CD4-positive, alpha-beta T cell treated with Interleukin-17A for 1 hour (primary cell): ENCODE results near the gene CYP27B1.

Source experiments
- DNase-seq: peaks from one replicate; pipeline ENCODE4 v3.0.0-alpha.2; 2020

CYP27B1 gene, protein sequence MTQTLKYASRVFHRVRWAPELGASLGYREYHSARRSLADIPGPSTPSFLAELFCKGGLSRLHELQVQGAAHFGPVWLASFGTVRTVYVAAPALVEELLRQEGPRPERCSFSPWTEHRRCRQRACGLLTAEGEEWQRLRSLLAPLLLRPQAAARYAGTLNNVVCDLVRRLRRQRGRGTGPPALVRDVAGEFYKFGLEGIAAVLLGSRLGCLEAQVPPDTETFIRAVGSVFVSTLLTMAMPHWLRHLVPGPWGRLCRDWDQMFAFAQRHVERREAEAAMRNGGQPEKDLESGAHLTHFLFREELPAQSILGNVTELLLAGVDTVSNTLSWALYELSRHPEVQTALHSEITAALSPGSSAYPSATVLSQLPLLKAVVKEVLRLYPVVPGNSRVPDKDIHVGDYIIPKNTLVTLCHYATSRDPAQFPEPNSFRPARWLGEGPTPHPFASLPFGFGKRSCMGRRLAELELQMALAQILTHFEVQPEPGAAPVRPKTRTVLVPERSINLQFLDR

DNA sequence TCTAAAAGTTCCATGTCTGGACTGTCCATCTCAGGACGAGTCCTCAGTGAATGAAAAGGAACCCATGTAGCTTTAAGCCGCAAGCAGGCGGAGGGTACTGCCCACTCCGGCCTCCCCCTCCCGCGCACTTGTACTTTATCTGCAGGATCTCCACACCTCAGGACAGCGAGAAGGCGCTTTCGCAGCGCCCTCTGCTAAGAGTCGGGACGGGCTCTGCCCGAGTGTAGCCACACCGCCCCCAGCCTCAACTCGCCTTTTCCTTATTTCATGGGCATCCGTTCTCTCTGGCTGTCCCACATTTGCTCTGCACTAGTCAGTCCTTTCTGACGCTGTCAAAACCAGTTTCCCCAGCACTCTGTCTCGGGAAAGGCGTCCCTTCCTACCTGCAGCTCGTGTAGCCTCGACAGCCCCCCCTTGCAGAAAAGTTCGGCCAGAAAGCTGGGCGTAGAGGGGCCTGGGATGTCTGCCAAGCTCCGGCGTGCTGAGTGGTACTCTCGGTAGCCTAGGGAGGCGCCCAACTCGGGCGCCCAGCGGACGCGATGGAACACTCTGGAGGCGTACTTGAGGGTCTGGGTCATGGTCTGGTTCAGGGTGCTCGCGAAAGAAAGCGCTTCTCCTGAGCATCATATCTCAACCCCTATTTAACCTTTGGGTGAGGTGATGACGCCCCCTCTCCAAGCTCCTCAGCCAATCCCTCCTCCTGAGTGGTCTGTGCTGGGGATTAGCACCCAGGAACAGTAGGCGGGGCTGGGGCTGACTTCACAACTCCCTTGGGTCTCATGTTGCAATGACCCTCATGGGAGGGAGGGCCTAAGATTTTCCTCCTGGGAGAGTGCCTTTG, at the start of gene CYP27B1:
TSS of gene CYP27B1 (minus strand) at position 615 of the 841 bp plus-strand sequence. CDS start at position 578, 37 bp downstream.
- DNase-seq, result no peak

- DNase-seq, result no peak
Measured at GRCh38 chr12:57816001-57816854, 49.4 kb upstream of the CYP27B1 start.

DNA sequence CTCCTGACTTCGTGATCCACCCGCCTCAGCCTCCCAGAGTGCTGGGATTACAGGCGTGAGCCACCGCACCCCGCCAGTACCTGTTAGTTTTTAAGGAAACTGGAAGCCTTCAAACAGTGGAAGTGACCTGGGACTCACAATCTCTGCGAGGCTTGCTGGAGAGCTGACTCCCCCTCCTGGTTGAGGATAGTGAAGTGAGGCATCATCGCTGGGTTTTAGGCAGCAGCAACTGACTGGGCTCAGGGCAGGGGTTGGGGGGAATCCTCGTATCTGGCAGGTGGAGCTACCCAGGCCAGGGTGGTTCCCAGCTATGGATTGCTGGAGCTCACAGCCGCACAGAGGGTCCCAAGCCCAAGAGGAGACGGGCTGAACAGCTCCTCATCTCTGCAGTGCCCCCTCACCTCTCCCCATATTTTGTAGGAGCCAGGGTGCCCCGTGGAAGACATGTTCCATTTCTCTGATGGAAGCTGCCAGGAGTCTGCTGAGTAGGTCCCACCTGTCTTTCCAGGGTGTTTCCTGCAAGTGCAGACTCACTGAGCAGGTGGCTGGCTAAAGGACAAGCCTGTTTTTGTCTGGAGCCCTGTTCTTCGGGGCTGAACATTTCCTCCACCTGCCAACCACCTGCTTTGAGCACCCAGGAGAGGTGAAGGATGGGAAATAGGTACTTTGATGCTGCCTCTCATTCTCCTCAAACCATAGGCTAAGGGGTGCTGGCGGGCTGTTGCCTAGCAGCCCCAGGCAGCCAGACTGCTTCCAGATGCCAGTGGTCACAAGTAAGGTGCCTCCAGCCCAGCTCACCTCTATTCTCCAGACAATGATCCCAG, 48.5 kb upstream of the CYP27B1 start:
- no peak for DNase-seq

GRCh38 chr12:57813971-57814772, 47.3 kb upstream of the CYP27B1 start:
- no peak for DNase-seq

DNA sequence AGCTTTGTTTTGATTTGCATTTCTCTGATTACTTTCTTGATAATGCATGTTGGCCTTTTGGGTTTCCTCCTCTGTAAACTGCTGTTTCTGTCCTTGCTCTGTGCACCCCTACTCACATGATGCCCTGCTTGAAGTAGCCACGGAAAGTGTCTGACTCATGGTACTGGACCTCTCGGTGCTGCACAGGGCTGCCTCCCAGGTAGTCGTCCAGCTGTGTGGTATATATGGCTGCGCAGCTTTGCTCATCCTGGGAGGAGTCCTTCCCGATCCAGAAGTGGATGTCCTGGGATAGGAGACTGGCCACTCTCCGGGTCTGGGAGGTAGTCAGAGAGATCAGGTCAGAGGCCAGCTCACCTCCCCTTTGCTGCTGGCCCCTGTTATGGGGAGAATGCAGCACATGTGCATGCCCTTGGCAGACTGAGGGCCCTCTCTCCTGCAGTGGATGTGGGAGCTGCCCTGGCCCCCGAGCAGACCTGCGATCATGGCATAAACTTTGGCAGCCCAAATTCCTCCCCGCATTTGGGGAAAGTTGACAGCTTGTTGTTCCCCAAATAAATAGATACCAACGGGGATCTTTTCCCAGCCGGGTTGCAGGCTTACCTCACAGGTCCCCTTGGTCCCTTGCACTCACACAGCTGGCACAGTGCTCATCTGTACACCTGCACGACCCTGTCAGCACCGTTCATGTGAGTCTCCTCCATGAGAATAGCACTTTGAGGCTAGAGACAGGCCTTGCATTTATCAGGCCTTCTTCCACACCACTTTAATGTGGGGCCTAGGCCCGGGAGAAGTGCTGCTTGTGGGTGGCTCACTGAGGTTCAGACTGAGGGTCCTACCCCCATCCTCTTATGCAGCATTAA, 46.5 kb upstream of the CYP27B1 start:
- DNase-seq, result no peak

DNA sequence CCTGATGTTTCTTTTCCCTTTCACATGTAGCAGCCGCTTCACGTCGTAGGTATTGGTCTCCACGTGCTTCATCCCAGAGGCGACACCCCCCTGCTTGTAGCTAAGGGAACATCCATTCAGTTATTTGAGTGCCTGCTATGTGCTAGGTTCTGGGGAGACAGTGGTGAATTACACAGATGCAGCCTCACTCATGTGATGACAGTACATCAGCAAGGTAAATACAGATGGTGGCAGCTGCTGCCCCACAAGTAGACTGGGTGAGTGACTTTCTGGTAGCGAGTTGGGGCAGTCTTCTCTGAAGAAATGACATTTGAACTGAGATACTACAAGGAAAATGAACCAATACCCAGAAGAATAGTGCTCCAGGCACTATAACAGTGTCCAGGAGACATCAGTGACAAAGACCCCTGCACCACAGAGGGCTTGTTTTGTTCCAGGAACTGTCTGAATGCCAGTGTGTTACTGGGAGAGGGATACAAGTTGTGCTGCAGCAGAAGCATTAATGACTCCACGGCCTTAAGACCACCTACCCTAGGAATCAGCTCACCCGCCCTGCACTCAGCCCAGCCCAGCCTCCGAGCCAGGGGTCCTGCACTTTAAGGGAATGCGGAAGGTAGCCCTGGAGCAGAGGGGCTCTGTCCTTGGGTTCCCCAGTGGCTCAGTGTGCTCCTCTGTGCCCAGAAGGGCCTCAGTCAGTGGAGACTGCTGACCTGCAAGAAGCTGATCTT, 44.3 kb upstream of the CYP27B1 start:
- no peak for DNase-seq

GRCh38 chr12:57810450-57810849, 43.6 kb upstream of the CYP27B1 start:
- no peak for DNase-seq

- DNase-seq, result no peak
Measured at GRCh38 chr12:57809425-57809824, 42.5 kb upstream of the CYP27B1 start.

DNA sequence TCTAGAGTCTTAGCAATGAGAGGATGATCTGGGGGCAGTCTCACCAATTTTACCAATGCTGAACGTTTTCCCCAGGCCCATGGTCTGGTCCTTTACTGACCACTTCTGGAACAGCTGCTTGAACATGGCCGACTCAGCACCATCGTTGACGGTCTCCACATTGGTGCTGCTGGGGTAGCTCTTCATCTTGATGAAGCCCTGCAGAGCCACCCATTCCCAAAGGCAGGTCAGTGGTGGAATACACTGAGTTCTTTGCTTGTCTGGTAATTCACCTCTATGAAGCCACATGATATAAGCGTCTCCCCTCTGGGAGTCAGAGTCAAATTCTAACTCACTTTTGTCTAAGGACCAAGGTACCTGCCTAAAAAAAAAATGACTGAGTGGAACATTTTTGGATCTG, 41.5 kb upstream of the CYP27B1 start:
- no peak for DNase-seq

- no peak for DNase-seq
Measured at GRCh38 chr12:57807285-57807684, 40.4 kb upstream of the CYP27B1 start.

GRCh38 chr12:57806677-57807076, 39.8 kb upstream of the CYP27B1 start:
- DNase-seq, result no peak

DNA sequence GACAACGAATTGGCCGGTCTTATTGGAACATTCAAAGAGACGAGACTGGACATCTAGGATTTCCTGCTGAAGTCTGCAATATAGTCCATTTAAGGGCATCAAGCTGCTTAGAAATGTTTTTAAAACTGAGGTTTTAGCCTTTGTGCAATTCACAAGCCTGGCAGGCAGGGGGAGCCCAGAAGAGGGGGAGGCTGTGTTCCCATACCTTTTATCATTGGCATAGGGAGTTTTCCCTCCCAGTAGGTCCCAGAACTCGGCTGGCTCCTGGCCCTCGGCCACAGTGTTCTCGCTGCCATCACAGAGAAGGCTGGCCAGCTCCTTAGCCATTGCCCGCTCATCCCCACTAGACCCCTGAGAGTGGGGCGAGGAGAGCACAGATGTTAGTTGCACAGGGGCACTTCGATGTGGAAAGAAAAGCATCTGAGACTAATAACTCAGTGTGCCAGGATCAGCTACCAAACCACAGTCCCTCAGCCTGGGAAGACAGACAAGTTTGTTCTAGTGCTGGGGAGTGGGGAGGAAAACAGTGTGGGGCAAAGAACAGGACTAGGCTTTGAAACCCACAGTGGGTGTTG, 36.5 kb upstream of the CYP27B1 start:
- peak; percentile 42 for DNase-seq

DNA sequence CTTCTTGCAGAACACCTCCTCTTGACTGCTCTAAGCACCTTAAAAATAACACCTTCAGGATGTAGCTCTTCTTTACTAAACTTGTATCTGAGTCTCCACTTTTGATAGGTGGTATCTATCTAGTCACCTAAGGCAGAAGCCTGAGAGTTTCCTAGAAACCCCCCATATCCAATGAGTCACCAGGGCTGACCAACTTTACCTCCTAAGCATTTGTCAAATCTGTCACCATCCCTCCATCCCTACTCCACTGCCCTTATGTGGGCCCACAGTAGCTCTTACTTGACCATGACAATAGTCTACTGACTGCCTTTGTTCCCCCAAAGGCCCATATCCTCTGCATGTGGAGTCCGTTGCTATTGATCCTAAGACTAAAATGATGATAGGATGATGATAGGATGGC, 35.7 kb upstream of the CYP27B1 start:
- DNase-seq, result no peak

DNA sequence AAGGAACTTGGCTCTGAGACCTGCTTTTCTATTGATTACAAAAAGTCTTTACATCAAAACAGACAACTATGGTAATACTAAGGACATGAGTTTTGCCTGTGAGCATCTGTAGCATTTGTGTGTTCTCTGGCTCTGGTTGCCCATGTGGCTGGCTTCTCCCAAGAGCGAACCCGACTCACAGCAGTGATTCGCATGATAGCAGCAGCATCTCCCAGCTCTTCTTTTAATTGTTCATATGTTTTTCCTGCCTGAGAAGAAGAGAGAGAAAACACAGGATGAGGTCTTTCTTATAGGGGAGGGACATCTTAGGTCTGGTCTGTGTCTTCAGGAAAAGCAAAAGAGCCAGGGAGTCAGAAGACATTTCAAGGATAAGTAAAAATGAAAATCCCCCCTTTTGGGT, 34.1 kb upstream of the CYP27B1 start:
- no peak for DNase-seq

GRCh38 chr12:57797933-57798332, 31.1 kb upstream of the CYP27B1 start:
- DNase-seq, result no peak

DNA sequence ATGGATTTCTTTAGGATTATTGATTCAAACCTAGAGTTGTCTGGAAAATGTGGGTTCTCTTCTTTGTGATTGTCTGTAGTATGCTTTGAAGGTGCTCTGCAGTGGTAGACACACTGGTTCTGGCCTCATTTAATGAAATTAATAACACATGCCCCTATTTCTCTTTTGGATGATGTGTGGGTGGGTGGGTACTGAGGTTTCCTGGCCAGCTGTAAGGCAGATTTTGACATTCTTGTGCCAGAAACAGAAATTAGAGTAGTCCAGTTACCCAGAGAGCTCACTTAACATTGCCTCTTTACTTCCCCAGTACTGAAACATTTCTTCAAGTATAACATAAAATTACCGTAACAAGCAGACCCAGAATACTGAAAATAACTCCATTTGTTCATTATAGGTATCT, 30.1 kb upstream of the CYP27B1 start:
- no peak for DNase-seq

DNA sequence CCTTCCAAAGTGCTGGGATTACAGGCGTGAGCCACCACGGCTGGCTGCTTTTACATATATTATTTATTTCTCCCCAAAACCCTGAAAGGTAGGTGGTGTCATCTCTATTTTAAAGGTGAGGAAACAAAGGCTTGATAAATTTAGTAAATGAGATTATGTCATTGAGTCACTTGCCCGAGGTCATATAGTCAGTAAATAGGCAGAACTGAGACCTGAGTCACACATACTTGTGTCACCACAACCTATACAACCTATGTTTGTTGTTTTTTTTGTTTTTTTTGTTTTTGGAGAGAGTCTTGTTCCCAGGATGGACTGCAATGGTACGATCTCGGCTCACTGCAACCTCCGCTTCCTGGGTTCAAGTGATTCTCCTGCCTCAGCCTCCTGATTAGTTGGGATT, 28.5 kb upstream of the CYP27B1 start:
- no peak for DNase-seq

DNA sequence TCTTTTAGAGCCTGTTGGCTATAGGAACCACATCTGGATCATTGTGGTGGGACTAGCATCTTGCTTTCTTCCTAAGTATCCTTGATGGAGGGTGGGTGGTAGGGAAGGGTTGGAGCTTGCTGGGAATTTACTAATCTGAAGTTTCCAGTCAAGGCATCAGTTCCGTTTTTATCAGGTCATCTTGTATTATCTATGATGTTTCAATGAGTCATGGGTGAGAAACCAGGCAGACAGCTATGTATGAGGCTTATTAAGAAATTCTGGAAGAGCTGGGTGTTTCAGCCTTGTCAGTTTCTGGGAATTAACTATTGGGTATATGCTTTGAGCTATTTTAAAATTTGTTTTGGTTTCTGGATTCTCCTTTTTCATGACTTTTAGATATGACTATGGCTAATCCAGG, 27.0 kb upstream of the CYP27B1 start:
- DNase-seq, result no peak

DNA sequence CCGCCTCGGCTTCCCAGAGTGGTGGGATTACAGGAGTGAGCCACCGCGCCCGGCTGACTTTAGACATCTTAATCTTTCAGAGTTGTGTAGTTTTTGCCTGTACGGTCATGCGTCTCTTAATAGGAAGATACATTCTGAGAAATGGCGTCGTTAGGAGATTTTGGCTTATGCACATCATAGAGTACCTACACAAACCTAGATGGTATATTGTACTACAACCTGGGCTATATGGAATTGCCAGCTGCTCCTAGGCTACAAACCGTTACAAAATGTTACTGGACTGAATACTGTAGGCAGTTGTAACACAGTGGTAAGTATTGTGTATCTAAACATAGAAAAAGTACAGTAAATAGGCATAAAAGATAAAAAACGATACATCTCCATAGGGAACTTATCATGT, 17.0 kb upstream of the CYP27B1 start:
- no peak for DNase-seq
